GM18526 (cell line): ENCODE data around the gene SDK2.

Source experiments
- POLR2A ChIP-seq: IDR thresholded peaks from 3 replicates; pipeline ENCODE4 v1.6.1; 2011; ENCODE audit not compliant: insufficient read length; ENCODE audit errors: extremely low read depth

SDK2 gene

DNA sequence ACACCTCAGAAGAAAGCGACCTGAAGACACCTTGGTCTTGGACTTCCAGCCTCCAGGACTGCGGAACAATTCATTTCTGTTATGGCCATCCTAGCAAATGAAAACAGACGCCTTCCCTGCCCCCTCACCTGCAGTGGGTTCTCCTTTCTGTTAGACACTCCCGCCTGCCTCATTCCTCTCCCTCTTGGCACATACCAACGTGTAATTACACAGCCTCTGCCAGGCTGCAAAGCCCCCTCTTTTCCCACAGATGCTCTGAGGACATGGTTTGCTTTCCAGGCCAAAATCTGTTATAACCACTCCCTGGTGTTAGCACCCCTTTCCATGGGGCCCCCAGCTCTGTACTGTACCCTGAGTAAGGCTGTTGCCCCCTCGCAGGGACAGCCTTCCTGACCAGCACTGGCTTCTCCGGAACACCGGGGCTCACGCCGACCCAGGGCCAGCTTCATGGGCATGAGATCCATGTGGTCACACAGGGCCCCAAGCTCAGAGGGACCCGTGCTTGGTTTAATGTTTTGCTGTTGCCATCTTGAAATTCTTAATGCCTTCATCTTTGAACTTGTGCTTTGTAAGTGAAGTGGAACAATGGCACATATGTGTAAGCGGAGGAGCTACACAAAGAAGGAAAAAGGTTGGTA is 64.1 kb downstream of the SDK2 start:
- TF ChIP-seq POLR2A: no peak

- TF ChIP-seq POLR2A: no peak
These were observed 67.6 kb downstream of the SDK2 start for GRCh38 chr17:73576556-73577098.

DNA sequence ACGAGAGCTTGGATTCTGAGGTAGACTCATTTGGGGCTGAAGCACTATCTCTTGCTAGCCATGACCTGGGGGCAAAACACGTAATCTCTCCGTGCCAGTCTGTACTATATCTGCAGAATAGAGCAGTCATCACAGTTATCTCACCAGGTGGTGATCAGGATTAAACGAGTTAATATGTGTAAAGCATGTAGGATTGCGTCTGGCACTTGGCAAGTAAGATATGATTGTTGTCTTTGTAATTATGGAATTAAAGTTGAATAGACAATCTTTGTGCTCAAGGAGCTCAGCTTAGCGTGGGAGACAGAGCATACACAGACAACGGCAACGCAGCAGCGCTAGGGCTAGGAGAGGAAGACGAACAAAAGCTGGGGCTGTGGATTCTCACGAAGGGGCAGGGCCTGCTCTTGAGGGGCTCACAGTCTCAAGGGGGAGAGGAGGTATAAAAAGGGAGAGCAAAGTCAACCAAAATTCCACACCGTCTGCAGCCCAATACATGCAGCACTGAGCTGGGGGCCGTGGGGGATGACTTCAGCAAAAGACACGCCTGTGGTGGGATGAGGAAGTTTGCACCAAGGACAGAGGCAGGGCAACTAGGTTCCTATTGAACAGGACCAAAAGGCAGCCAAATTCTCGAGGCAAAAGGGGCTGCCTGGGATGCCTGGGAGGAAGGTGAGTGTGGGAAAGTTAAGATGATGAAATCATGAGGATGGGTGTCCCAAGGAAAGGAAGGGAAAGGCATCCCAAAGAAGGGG is 68.6 kb downstream of the SDK2 start:
- no peak for TF ChIP-seq POLR2A

GRCh38 chr17:73571511-73572130 is 72.6 kb downstream of the SDK2 start:
- no peak for TF ChIP-seq POLR2A

- no peak for TF ChIP-seq POLR2A
These were observed 74.4 kb downstream of the SDK2 start for GRCh38 chr17:73569762-73570319.

DNA sequence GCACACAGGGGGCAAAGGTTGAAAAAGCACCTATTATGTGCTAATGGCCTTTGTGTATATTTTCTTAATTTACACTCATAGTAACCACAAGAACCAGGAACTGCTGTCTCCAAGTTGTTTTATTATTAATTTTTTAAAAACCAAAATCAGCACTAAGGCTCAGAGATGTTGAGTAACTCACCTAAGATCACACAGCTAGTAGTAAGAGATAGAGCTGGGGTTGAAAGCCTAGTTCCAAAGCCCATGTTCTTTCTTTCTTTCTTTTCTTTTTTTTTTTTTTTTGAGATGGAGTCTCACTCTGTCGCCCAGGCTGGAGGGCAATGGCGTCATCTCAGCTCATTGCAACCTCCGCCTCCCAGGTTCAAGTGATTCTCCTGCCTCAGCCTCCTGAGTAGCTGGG is 75.3 kb downstream of the SDK2 start:
- no peak for TF ChIP-seq POLR2A

DNA sequence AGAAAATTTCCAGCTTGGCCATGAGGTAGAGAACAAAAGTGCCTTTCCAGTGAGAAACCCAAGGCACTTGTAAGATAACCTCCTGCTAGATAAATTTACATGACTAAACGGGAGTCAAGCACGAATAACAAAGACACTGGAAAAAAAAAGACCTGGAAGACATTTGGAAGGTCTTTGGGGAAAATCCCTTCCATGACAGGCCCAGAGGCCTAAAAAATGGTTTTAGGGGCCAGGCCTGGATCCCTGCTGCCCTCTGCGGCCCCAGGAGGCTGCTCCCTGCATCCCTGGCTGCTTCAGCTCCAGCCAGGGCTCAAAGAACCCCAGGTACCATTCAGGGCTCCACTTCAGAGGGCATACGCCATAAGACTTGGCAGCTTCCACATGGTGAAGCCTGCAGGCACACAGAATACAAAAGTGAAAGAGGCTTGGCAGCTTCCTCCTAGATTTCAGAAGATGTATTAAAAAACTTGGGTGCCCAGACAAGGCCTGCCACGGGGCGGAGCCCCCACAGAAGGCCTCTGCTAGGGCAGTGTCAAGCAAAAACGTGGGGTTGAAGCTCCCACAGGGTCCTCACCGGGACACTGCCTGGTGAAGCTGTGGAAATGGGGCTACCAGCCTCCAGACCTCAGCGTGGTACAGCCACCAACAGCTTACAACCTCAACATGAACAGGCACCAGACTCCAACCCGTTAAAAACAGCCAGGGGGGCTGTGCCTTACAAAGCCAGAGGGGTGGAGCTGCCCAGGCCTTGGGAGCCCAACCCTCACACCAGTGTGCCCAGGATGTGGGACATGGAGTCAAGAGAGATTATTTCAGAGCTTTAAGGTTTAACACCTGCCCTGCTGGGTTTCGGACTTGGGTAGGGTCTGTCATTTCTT is 77.1 kb downstream of the SDK2 start:
- no peak for TF ChIP-seq POLR2A

DNA sequence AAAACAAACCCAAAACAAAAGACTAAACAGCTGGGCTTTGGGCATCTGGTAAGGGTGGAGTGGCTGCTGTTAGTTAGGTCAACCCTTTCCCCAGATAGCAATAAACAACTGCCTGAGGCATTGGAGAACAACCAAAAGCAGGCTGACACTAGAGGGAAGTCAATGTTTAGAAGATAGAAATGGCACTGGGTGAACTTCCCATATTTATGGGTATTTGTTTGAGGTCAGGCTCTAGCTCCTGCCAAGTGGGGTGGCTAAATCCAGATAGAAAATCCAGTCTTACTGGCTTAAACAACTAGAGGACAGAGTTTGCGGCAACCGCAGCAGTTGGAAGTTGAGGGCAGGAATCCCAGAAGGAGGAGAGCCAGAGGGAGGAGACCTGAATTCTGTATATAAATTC is 79.4 kb downstream of the SDK2 start:
- no peak for TF ChIP-seq POLR2A

DNA sequence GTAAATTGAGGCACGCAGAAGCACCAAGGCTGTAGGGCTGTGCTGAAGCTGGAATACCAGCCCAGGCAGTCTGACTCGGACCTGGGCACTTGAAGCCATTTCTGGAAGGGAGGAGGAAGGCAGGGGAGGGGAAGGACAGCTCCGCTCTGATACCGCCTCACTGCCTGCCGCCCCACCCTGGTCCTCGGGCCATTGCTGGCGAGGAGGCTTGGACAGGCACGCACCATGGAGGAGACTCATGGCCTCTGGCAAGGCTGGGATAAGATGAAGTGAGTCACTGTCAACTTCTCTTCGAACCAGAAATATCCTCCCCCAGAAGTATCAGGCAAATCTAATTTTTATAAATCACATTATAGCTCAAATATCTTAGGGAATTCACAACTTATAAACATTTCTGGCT is 81.3 kb downstream of the SDK2 start:
- no peak for TF ChIP-seq POLR2A

- no peak for TF ChIP-seq POLR2A
These were observed 83.1 kb downstream of the SDK2 start for GRCh38 chr17:73561111-73561510.

DNA sequence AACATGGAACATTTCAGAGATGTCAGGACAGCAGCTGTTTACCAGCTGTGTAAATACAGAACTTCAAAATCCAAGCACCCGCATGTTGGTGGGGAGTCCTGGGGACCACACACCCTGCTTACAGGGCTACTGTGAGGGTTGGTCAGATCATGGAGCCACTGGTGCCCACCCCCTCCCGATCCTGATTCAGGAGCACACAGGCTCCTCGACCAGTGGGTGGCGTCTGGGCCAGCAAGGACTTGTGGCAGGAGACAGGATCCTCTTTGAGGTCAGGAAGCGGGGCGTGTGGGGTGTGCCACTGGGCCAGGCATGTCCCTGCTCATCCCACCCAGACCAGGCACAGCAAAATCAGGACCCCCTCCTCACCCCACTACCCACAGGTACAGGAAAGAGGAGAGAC is 83.6 kb downstream of the SDK2 start:
- no peak for TF ChIP-seq POLR2A

DNA sequence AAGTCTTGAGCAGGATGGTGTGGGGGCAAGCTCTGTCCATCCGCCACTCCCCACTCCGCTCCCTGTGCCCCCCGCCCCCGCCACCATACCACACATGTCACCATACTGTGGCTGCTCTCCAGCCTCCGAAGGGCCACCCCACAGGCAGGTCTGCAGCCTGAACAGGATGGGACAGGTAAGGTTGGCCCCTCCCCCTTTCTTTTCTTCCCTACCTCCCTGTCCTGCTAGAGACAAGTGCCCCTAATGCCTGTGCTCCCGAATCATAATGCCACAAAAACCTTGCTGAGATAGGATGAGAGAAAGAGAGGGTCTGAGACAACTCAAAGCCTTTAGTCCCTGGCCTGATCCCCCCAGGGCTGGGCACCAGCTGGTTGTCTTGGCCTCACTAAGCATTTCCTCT is 84.7 kb downstream of the SDK2 start:
- no peak for TF ChIP-seq POLR2A

GRCh38 chr17:73555199-73555960 is 88.9 kb downstream of the SDK2 start:
- TF ChIP-seq POLR2A: no peak

- no peak for TF ChIP-seq POLR2A
These were observed 89.7 kb downstream of the SDK2 start for GRCh38 chr17:73554498-73554897.

DNA sequence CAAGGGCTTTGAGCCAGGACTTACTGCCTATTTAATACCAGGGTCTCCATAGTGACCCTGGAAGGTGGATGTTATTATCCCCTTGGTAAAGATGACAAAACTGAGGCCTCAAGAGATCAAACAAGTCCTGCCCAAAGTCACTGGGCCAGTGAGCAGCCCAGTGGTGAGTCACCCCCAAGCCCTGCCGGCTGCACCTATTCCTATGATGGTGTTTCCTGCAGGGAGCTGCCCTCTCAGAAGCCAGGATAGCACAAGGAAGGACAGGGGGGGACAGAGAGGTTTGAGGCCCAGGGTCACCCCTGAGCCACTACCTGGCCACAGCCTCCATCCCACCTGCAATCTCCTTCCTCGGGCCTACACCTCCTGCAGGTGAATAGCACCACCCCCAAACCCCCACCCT is 90.9 kb downstream of the SDK2 start:
- no peak for TF ChIP-seq POLR2A
